PFSK-1 (cell line): Measurements from ENCODE around the gene ZNF462.

Experiments
- POLR2AphosphoS5 ChIP-seq: IDR thresholded peaks from 2 replicates; pipeline ENCODE4 v1.6.1; 2012; ENCODE audit warnings: low read depth, mild to moderate bottlenecking, control low read depth, low read length, moderate library complexity
- REST ChIP-seq, 2 experiments: IDR thresholded peaks; 2 replicates each; pipeline versions ENCODE4 v1.6.1 to v1.8.0; 2011 to 2012; ENCODE audit warnings: low read depth in 2 of 2, low read length in 2 of 2, control low read depth in 1 of 2, inconsistent platforms in 1 of 2, mild to moderate bottlenecking in 1 of 2, moderate library complexity in 1 of 2; ENCODE audit not compliant: insufficient read depth in 1 of 2

- TF ChIP-seq POLR2AphosphoS5: no peak
- TF ChIP-seq REST (IDR thresholded peaks at IDR 0.05; ENCODE audit: insufficient read depth in 1 of 2, low read depth in 2 of 2, low read length in 2 of 2): no peak
Measured at GRCh38 chr9:106875529-106875928, 12.6 kb downstream of the ZNF462 start.
